ENCODE results near the gene RNF187. TPM values are rescaled to one million over a fixed set of nuclear protein-coding genes. Genes with fewer than 3 reads are reported as not detected.

RNF187 gene
- total and polyA plus RNA-seq, 2 of the 13 experiments (the other 11 are each of a cell fraction or from before 2014, with no cell fraction given), result 41.3 to 59.4 TPM

- CTCF ChIA-PET (ENCODE audit: low intra/inter-chr PET ratio, low total read pairs), result no interaction called here
- 0% methylated on average over 2 of the region's 3 CpGs for WGBS (ENCODE audit: low lambda C conversion rate)
- TF ChIP-seq FLYWCH1 (CRISPR knock-in tag; IDR thresholded peaks at IDR 0.05) (no peak), HNRNPUL1 (IDR thresholded peaks at IDR 0.05; ENCODE audit: low read depth, low read length) (no peak)
- intact Hi-C loops (cut with micrococcal nuclease; ENCODE audit: unreplicated experiment) (no loop called here), in situ Hi-C loops (cut with HindIII; ENCODE audit: extremely low pct_ligation_motif_present, low pct_unique_long_range_greater_than_20kb) (no loop called here)
- no peak overlapping the region for H3K4me3 ChIP-seq (replicated peaks in 1 of 3; ENCODE audit: insufficient read depth in 1 of 3, low read depth in 2 of 3, low read length in 3 of 3)
- POLR2A ChIA-PET, result no interaction called here
- no peaks in the 10 kb centered on the region for H3K79me2 ChIP-seq (ENCODE audit: insufficient read depth, low read length)
- no peaks in the 10 kb centered on the region for H3K9me3 ChIP-seq (ENCODE audit: low read length)
- ATAC-seq, result no peak
- no peaks in the 10 kb centered on the region for H3K4me1 ChIP-seq (ENCODE audit: insufficient read depth, low read length)
- peaks cover 0 to 3% of the 10 kb centered on the region in 2 experiments; a peak in 3 of 5 replicates for H3K27me3 ChIP-seq (ENCODE audit: control insufficient read depth in 1 of 2, insufficient read depth in 2 of 2, low read length in 2 of 2)
- no peaks in the 10 kb centered on the region for H4K20me1 ChIP-seq (ENCODE audit: insufficient read depth, low read length)
- no peak overlapping the region for H3K4me2 ChIP-seq (ENCODE audit: low read depth, low read length)
- no peaks in the 10 kb centered on the region for H3K36me3 ChIP-seq (replicated peaks in 1 of 2; ENCODE audit: control insufficient read depth in 1 of 2, insufficient read depth in 2 of 2, low read length in 2 of 2)
- BruUV-seq (replicated peaks), result no TSS peak
- FAIRE-seq, result no peak
- no peak overlapping the region for H3K27ac ChIP-seq (ENCODE audit: extremely low read length, insufficient read depth, low read length)
- no peak overlapping the region for H2AFZ ChIP-seq (ENCODE audit: low read length)
- no peak overlapping the region for H3K9ac ChIP-seq (ENCODE audit: insufficient read depth, low read depth, low read length)
- no peak for DNase-seq (ENCODE audit: low spot score)
Measured at GRCh38 chr1:228538831-228539230, 51.6 kb downstream of the RNF187 start.

GRCh38 chr1:228540161-228540917, 53.2 kb downstream of the RNF187 start:
- H3K27ac ChIP-seq (ENCODE audit: extremely low read length, insufficient read depth, low read length), result no peak overlapping the region
- H3K36me3 ChIP-seq (replicated peaks in 1 of 2; ENCODE audit: control insufficient read depth in 1 of 2, insufficient read depth in 2 of 2, low read length in 2 of 2), result no peaks in the 10 kb centered on the region
- no peak overlapping the region for H3K4me3 ChIP-seq (replicated peaks in 1 of 3; ENCODE audit: insufficient read depth in 1 of 3, low read depth in 2 of 3, low read length in 3 of 3)
- H3K4me1 ChIP-seq (ENCODE audit: insufficient read depth, low read length), result no peaks in the 10 kb centered on the region
- BruUV-seq (replicated peaks), result no TSS peak
- H3K9me3 ChIP-seq (ENCODE audit: low read length), result no peaks in the 10 kb centered on the region
- no peak overlapping the region for H3K9ac ChIP-seq (ENCODE audit: insufficient read depth, low read depth, low read length)
- peaks cover 0 to 3% of the 10 kb centered on the region in 2 experiments; a peak in 2 of 5 replicates for H3K27me3 ChIP-seq (ENCODE audit: control insufficient read depth in 1 of 2, insufficient read depth in 2 of 2, low read length in 2 of 2)
- H2AFZ ChIP-seq (ENCODE audit: low read length), result no peak overlapping the region
- no peaks in the 10 kb centered on the region for H4K20me1 ChIP-seq (ENCODE audit: insufficient read depth, low read length)
- DNase-seq (ENCODE audit: low spot score), result no peak
- no peak for ATAC-seq
- 13% methylated on average over 9 of the region's 9 CpGs for WGBS (ENCODE audit: low lambda C conversion rate)
- CTCF ChIA-PET (ENCODE audit: low intra/inter-chr PET ratio, low total read pairs), result no interaction called here
- no peak overlapping the region for H3K4me2 ChIP-seq (ENCODE audit: low read depth, low read length)
- intact Hi-C loops (cut with micrococcal nuclease; ENCODE audit: unreplicated experiment), result no loop called here
- FAIRE-seq, result no peak
- no peaks in the 10 kb centered on the region for H3K79me2 ChIP-seq (ENCODE audit: insufficient read depth, low read length)
- in situ Hi-C loops (cut with HindIII; ENCODE audit: extremely low pct_ligation_motif_present, low pct_unique_long_range_greater_than_20kb), result no loop called here
- POLR2A ChIA-PET, result no interaction called here
- no peak for TF ChIP-seq HMGXB4 (CRISPR knock-in tag; IDR thresholded peaks at IDR 0.05; ENCODE audit: borderline replicate concordance in 1 of 2, low read depth in 1 of 2)
- no peak for TF ChIP-seq GZF1 (CRISPR knock-in tag; IDR thresholded peaks at IDR 0.05)
- TF ChIP-seq CCAR2 (optimal IDR thresholded peaks at IDR 0.05; ENCODE audit: low read depth, low read length), result no peak
- TF ChIP-seq ZFP62 (CRISPR knock-in tag; IDR thresholded peaks at IDR 0.05), result no peak
- no peak for TF ChIP-seq GFI1 (CRISPR knock-in tag; IDR thresholded peaks at IDR 0.05; ENCODE audit: borderline replicate concordance)
- no peak for TF ChIP-seq ZNF766 (CRISPR knock-in tag; IDR thresholded peaks at IDR 0.05; ENCODE audit: borderline replicate concordance)
- TF ChIP-seq HINFP (CRISPR knock-in tag; IDR thresholded peaks at IDR 0.05; ENCODE audit: low read depth), result no peak
- TF ChIP-seq MEF2D (CRISPR knock-in tag; IDR thresholded peaks at IDR 0.05), result no peak
- TF ChIP-seq FOSL1 (CRISPR knock-in tag; IDR thresholded peaks at IDR 0.05; ENCODE audit: borderline replicate concordance), result no peak
- no peak for TF ChIP-seq MXD3 (CRISPR knock-in tag; IDR thresholded peaks at IDR 0.05)
- TF ChIP-seq ZNF709 (CRISPR knock-in tag; IDR thresholded peaks at IDR 0.05), result no peak
- TF ChIP-seq ZNF260 (CRISPR knock-in tag; IDR thresholded peaks at IDR 0.05; ENCODE audit: borderline replicate concordance, low read depth), result no peak
- no peak for TF ChIP-seq TOPORS (CRISPR knock-in tag; IDR thresholded peaks at IDR 0.05)
